ENCODE results near the gene OR8H3.

DNA sequence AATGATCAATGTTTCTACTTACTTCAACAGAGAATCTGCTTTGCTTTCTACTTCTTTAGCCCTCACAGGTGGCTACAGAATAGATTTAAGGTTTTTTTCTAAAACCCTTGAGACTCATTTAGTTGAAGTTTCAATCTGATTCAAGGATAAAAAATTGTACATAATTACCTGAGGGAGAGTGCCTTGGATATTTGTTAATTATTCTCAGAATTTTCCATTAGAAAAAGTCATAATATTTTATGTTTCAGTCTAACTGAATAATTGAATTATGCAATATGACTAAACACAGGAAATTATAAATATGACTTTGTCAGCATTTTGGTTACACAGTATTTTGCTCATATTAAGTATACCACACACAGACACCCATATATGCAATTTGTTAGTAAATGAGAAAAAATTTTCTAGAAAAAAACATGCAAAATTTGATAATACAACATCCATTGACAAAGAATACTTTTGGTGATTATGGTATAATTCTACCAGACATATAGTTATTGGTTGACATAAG lies 18.0 kb downstream of the OR8H3 start, which contains the start of gene OR8J3:
- TF ChIP-seq, protein P1, sequence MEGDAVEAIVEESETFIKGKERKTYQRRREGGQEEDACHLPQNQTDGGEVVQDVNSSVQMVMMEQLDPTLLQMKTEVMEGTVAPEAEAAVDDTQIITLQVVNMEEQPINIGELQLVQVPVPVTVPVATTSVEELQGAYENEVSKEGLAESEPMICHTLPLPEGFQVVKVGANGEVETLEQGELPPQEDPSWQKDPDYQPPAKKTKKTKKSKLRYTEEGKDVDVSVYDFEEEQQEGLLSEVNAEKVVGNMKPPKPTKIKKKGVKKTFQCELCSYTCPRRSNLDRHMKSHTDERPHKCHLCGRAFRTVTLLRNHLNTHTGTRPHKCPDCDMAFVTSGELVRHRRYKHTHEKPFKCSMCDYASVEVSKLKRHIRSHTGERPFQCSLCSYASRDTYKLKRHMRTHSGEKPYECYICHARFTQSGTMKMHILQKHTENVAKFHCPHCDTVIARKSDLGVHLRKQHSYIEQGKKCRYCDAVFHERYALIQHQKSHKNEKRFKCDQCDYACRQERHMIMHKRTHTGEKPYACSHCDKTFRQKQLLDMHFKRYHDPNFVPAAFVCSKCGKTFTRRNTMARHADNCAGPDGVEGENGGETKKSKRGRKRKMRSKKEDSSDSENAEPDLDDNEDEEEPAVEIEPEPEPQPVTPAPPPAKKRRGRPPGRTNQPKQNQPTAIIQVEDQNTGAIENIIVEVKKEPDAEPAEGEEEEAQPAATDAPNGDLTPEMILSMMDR (conservative IDR thresholded peaks at IDR 0.05; ENCODE audit: low read depth, low read length) = no peak
- TF ChIP-seq EZH2 (IDR thresholded peaks at IDR 0.05; ENCODE audit: low read length, unreplicated experiment) = no peak

Data from PC-3 (cell line).